Dedifferentiated amniotic fluid mesenchymal stem cell (primary cell): ENCODE data around the gene NOG.

Experiments used
- DNase-seq: peaks from one replicate; pipeline ENCODE4 v3.0.0-alpha.2; 2016; ENCODE audit errors: extremely low spot score

The NOG gene

GRCh38 chr17:56636265-56636664 is 42.8 kb downstream of the NOG start:
- DNase-seq: no peak

DNA sequence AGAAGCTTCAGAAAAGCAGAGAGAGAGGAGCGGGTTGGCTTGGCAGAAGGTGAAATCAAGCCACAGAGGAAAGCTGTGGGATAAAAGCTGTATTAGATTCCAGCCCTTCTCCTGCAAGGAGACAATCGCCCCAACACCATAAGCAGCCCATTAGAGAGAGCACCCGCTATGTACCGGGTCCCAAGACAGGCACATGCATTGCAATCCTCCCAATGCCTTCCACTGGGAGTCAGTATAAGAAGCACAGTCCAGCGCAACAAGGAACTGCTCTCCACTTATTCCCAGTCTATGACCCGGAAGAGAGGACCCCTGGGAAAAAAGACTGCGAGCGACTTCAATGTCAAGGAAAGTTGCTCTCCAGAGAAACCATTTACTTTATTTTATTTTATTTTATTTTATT is 43.8 kb downstream of the NOG start:
- no peak for DNase-seq

GRCh38 chr17:56638591-56639051 is 45.1 kb downstream of the NOG start:
- no peak for DNase-seq

DNA sequence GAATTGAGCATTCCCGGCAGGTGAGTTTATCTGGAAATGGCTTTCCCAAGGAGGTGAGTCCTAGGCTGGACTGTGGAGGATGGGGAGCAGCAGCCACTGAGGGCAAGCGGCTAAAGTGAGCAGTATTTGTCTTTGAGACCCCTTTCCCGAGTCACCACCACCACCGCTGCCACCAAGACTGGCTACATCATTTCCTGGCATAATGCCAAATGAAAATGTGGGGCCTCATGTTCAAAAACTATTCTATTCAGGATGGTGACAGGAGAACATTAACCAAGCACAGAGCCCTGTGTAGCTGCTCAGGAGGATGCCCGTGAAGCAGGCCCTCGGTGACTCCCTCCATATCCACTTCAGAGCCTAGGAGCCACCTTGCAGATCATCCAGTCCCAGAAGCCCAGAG is 46.0 kb downstream of the NOG start:
- no peak for DNase-seq

- no peak for DNase-seq
These were observed 46.6 kb downstream of the NOG start for GRCh38 chr17:56640116-56640515.

- DNase-seq: no peak
These were observed 47.9 kb downstream of the NOG start for GRCh38 chr17:56641373-56641772.

GRCh38 chr17:56641894-56642293 is 48.4 kb downstream of the NOG start:
- DNase-seq: no peak

DNA sequence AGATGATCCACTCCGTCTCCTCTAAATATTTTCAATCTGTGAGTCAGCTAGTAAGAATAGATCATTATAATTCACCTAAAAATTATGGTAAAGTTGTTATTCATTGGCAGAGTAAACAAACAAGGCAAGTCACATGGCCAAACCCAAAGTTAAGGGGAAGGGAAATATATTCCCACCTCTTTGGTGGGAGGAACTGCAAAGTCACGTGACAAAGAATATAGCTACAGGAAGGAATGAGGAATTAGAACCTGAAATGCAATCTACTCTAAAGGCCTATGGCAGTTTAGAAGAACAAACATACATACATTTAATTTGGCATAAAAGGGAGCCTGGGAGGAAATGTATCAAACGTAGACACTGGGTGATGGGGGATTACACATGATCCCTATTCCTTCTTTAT is 48.9 kb downstream of the NOG start:
- no peak for DNase-seq
